Mesothelial cell of epicardium (in vitro differentiated cells): ENCODE data around the gene C15orf62. TPM values are rescaled to one million over a fixed set of nuclear protein-coding genes. Genes with fewer than 3 reads are reported as not detected.

Experiments
- DNase-seq, 2 experiments: peaks; one replicate each; pipeline ENCODE4 v3.0.0; 2021; ENCODE audit warnings: low spot score in 2 of 2; ENCODE audit not compliant: unreplicated experiment in 2 of 2
- H3K27ac Mint-ChIP-seq: 2 replicates; pipeline ENCODE4 v1.8.0; 2021; ENCODE audit warnings: mixed read lengths
- H3K27me3 Mint-ChIP-seq: 2 replicates; pipeline ENCODE4 v1.8.0; 2021; ENCODE audit warnings: low read depth, mixed read lengths
- H3K36me3 Mint-ChIP-seq: 2 replicates; pipeline ENCODE4 v1.8.0; 2021; ENCODE audit warnings: mixed read lengths
- H3K4me1 Mint-ChIP-seq: 2 replicates; pipeline ENCODE4 v1.8.0; 2021; ENCODE audit warnings: mixed read lengths
- H3K4me3 Mint-ChIP-seq: 2 replicates; pipeline ENCODE4 v1.8.0; 2021; ENCODE audit warnings: mild to moderate bottlenecking, moderate library complexity, mixed read lengths
- H3K9me3 Mint-ChIP-seq: 2 replicates; pipeline ENCODE4 v1.8.0; 2021; ENCODE audit warnings: mixed read lengths
- CTCF ChIP-seq: fragments of 200-600 bp; sonication (generic); IDR thresholded peaks from one replicate; pipeline ENCODE4 v1.5.0; 2021; ENCODE audit warnings: antibody characterized with exemption; ENCODE audit not compliant: unreplicated experiment
- total RNA-seq: library from RNA; stranded (reverse); gene quantifications from 3 replicates; pipeline ENCODE4 v1.2.1, GENCODE V29; 2021

Gene C15orf62
- total RNA-seq, 1 donor from 2014 or later = 0.47 TPM

GRCh38 chr15:40731034-40731433 lies 38.7 kb upstream of the C15orf62 start:
- no peak for DNase-seq
- Mint-ChIP-seq H3K4me1 (no peaks in the 10 kb centered on the region), H3K4me3 (no peak overlapping the region), H3K27ac (no peak overlapping the region), H3K9me3 (no peaks in the 10 kb centered on the region), H3K27me3 (no peaks in the 10 kb centered on the region), H3K36me3 (peaks cover 19% of the 10 kb centered on the region)
- no peak for TF ChIP-seq CTCF

- Mint-ChIP-seq H3K27me3 (no peaks in the 10 kb centered on the region), H3K36me3 (peaks cover 5% of the 10 kb centered on the region), H3K4me1 (no peaks in the 10 kb centered on the region), H3K4me3 (no peak overlapping the region), H3K27ac (no peak overlapping the region), H3K9me3 (no peaks in the 10 kb centered on the region)
- no peak for DNase-seq
- TF ChIP-seq CTCF = no peak
Measured at GRCh38 chr15:40736575-40736974, 33.2 kb upstream of the C15orf62 start.

GRCh38 chr15:40737048-40737447 lies 32.7 kb upstream of the C15orf62 start:
- no peaks in the 10 kb centered on the region for H3K27me3 Mint-ChIP-seq
- TF ChIP-seq CTCF = no peak

GRCh38 chr15:40739047-40739446 lies 30.7 kb upstream of the C15orf62 start:
- Mint-ChIP-seq H3K9me3 (no peaks in the 10 kb centered on the region), H3K4me1 (no peaks in the 10 kb centered on the region), H3K27ac (no peak overlapping the region), H3K36me3 (peaks cover 7% of the 10 kb centered on the region), H3K4me3 (no peak overlapping the region), H3K27me3 (no peaks in the 10 kb centered on the region)
- no peak for DNase-seq
- no peak for TF ChIP-seq CTCF

More at GRCh38 chr15:40737048-40737447, 32.7 kb upstream of the C15orf62 start:
- H3K27ac Mint-ChIP-seq = no peak overlapping the region
- no peak overlapping the region for H3K4me3 Mint-ChIP-seq
- no peaks in the 10 kb centered on the region for H3K4me1 Mint-ChIP-seq
- H3K9me3 Mint-ChIP-seq = no peaks in the 10 kb centered on the region
- DNase-seq = no peak
- peaks cover 5% of the 10 kb centered on the region for H3K36me3 Mint-ChIP-seq

GRCh38 chr15:40739854-40740253 lies 29.9 kb upstream of the C15orf62 start:
- H3K4me1 Mint-ChIP-seq = no peaks in the 10 kb centered on the region
- H3K4me3 Mint-ChIP-seq = no peak overlapping the region

More at GRCh38 chr15:40739854-40740253, 29.9 kb upstream of the C15orf62 start:
- no peak for TF ChIP-seq CTCF
- no peak overlapping the region for H3K27ac Mint-ChIP-seq
- H3K27me3 Mint-ChIP-seq = no peaks in the 10 kb centered on the region
- H3K9me3 Mint-ChIP-seq = no peaks in the 10 kb centered on the region
- no peak for DNase-seq
- peaks cover 9% of the 10 kb centered on the region for H3K36me3 Mint-ChIP-seq
